BLaER1 (cell line): Measurements from ENCODE around the gene CEP41.

Experiments used
- H3K27ac ChIP-seq: shearing (Covaris generic); formaldehyde crosslinking; 2 replicates; pipeline ENCODE4 v1.8.1; 2022
- H3K27me3 ChIP-seq: shearing (Covaris generic); formaldehyde crosslinking; 2 replicates; pipeline ENCODE4 v1.8.1; 2022
- H3K36me3 ChIP-seq: shearing (Covaris generic); formaldehyde crosslinking; 2 replicates; pipeline ENCODE4 v1.8.1; 2022
- H3K4me1 ChIP-seq: shearing (Covaris generic); formaldehyde crosslinking; 2 replicates; pipeline ENCODE4 v1.8.1; 2022
- H3K4me2 ChIP-seq: shearing (Covaris generic); formaldehyde crosslinking; 2 replicates; pipeline ENCODE4 v1.8.1; 2022
- H3K4me3 ChIP-seq: shearing (Covaris generic); formaldehyde crosslinking; 2 replicates; pipeline ENCODE4 v1.8.1; 2022
- H3K9ac ChIP-seq: shearing (Covaris generic); formaldehyde crosslinking; 2 replicates; pipeline ENCODE4 v1.8.1; 2022
- H3K9me3 ChIP-seq: shearing (Covaris generic); formaldehyde crosslinking; 2 replicates; pipeline ENCODE4 v1.8.1; 2022
- H4K20me1 ChIP-seq: shearing (Covaris generic); formaldehyde crosslinking; 2 replicates; pipeline ENCODE4 v1.8.1; 2022
- Cebpa-rat ChIP-seq: shearing (Covaris generic); IDR thresholded peaks from 2 replicates; pipeline ENCODE4 v1.8.1; 2022

CEP41 gene

DNA sequence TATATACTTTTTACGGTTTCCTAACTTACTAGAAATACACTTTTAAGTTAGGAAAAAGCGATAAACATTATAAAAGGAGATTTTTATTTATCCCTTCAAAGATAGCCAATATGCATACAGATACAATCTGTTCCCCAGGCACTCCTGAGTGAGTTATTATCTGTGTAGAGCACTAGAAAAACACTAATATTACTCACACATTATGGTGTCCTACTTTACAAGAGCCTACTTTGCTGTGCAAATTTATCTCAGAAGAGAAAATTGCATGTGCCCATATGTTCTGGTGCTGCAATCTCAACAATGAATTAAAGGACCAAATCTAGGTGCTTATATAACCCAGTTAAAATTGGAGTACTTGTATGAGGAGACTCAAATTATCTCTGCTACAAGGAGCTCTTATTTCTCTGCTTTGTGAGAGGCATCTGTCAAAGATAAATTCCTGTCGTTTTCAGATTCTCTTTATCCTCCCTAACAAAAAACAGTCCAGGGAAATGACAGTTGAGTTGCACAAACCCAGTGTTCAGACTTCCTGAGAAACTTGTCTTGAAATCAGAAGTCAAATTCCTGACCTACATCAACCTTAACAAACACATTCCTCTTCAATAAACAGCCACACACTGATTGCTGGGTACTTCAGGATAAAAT, 31.6 kb downstream of the CEP41 start:
- H4K20me1 ChIP-seq = no peaks in the 10 kb centered on the region
- peaks cover 31% of the 10 kb centered on the region for H3K36me3 ChIP-seq
- no peaks in the 10 kb centered on the region for H3K4me1 ChIP-seq
- no peak overlapping the region for H3K27ac ChIP-seq
- no peaks in the 10 kb centered on the region for H3K27me3 ChIP-seq
- H3K9me3 ChIP-seq = no peaks in the 10 kb centered on the region
- no peak for TF ChIP-seq Cebpa-rat
- no peak overlapping the region for H3K4me2 ChIP-seq
- no peak overlapping the region for H3K4me3 ChIP-seq
- H3K9ac ChIP-seq = no peak overlapping the region

DNA sequence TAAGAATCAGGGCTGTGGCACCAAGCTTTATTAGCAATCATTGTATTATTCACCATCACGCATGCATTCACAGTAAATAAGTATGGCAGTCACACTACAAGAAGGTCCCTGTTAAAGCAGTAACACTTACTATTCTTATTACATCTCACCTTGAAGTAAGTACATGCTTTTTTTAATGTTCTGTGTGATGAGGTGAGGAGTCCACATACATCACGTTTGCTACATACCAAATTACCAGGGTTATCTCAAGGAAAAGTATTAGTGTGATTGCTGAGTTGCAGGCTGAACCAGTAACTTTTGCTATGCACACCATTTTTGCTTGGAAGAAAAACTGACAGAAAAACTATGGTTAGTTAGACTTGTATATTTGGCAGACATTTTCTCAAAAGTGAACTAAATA, 35.8 kb downstream of the CEP41 start:
- H3K4me1 ChIP-seq = no peaks in the 10 kb centered on the region
- H3K27ac ChIP-seq = no peak overlapping the region
- H4K20me1 ChIP-seq = no peaks in the 10 kb centered on the region
- peaks cover 48% of the 10 kb centered on the region for H3K36me3 ChIP-seq
- no peak for TF ChIP-seq Cebpa-rat
- no peaks in the 10 kb centered on the region for H3K27me3 ChIP-seq
- no peaks in the 10 kb centered on the region for H3K9me3 ChIP-seq
- no peak overlapping the region for H3K4me3 ChIP-seq
- H3K4me2 ChIP-seq = no peak overlapping the region
- no peak overlapping the region for H3K9ac ChIP-seq

DNA sequence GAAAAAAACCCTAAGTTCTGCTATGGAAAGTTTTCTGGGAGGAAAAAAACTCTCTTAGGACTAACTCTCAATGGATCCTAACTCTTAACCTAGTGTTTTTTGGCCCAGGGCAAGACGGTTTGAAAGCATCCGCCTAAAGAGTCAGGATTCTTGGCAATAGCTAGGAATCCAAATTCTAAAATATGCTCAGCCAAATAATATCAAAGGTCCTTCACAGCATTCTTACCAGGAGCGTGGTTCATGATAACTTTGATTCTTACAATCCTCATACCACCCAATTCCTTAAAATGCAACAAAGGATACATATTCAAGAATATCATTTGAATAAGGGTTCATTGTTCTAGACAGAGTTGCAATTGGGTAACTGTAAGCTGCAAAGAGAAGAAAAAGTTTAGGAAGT, 39.2 kb downstream of the CEP41 start:
- H3K9ac ChIP-seq = no peak overlapping the region
- H4K20me1 ChIP-seq = no peaks in the 10 kb centered on the region
- no peak overlapping the region for H3K27ac ChIP-seq
- no peaks in the 10 kb centered on the region for H3K9me3 ChIP-seq
- H3K4me2 ChIP-seq = no peak overlapping the region
- no peaks in the 10 kb centered on the region for H3K27me3 ChIP-seq
- H3K4me1 ChIP-seq = no peaks in the 10 kb centered on the region
- peaks cover 70% of the 10 kb centered on the region for H3K36me3 ChIP-seq
- no peak overlapping the region for H3K4me3 ChIP-seq
- TF ChIP-seq Cebpa-rat = no peak

DNA sequence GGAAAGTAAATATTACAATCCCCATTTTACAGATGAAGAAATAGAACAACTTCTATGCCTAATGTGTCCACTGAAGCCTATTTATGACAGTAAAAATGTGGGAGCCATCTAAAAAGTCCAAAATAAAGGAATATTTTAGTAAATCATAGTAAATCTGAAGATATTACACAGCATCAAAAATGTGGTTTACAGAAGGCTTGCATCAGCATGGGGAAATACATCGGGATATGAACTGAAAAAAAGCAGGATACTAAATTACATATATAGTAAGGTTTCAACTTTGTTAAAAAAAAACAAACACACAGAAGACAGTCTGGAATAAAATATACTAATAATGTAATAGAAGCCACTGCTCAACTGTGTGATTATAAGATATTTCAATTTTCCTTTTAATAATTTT, 39.7 kb downstream of the CEP41 start:
- Histone ChIP-seq H3K4me3 (no peak overlapping the region), H3K4me2 (no peak overlapping the region), H3K27me3 (no peaks in the 10 kb centered on the region), H4K20me1 (no peaks in the 10 kb centered on the region), H3K9me3 (no peaks in the 10 kb centered on the region), H3K4me1 (no peaks in the 10 kb centered on the region), H3K9ac (no peak overlapping the region), H3K36me3 (peaks cover 70% of the 10 kb centered on the region), H3K27ac (no peak overlapping the region)
- no peak for TF ChIP-seq Cebpa-rat

DNA sequence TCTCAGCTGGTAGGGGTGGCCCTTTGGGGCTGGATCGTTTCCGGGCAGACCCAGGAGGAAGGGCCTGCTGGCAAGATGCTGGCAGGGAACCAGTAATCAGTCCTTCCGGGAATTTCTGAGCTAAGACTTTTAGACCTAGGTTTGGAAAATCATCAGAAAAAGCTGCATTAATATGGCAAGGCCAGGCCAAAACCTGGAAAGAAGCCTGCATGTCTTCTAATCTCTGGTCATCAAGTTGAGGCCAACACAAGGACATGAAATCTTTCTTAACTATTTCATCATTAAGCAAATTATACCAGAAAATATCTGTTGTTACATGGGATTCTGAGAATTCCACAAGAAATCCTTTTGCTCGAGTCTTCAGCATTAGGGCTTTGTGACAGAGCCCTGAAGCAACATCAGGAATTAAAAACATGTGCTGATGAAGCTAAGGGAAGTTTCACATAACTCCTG, 40.7 kb downstream of the CEP41 start:
- H3K4me3 ChIP-seq = no peak overlapping the region
- no peaks in the 10 kb centered on the region for H4K20me1 ChIP-seq
- H3K27ac ChIP-seq = no peak overlapping the region
- H3K4me1 ChIP-seq = no peaks in the 10 kb centered on the region
- no peak overlapping the region for H3K4me2 ChIP-seq
- no peak for TF ChIP-seq Cebpa-rat
- H3K9me3 ChIP-seq = no peaks in the 10 kb centered on the region
- H3K36me3 ChIP-seq = peaks cover 70% of the 10 kb centered on the region
- no peak overlapping the region for H3K9ac ChIP-seq
- no peaks in the 10 kb centered on the region for H3K27me3 ChIP-seq

DNA sequence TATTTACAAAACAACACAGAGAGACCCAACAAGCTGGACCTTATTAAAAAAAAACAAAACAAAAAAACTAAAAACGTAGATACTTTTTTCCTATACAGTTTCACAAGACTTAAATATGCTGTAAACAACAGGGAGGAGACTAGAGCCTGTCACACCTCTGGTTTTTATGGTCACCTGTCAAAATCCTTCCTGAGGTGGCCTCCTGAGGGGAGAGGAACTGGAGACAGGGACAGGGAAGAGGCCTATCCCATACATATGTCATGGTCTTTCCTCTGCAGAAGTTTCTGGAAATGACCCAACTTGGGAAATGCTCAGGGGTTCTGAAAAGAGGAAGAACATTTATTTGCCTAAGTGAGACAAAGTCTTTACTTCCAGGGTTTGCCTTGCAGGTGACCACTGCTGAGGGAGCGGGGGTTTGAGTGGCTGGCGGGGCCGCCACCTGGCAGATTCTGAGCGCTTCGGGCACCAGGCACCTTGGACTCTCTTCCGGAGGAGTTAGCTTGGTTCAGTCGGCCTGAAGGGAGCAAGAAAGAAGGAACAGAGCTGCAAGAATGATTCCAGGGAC, 42.2 kb downstream of the CEP41 start:
- Histone ChIP-seq H3K4me3 (no peak overlapping the region), H3K27ac (no peak overlapping the region), H3K4me1 (peaks cover 12% of the 10 kb centered on the region), H3K9ac (no peak overlapping the region), H3K27me3 (no peaks in the 10 kb centered on the region), H4K20me1 (no peaks in the 10 kb centered on the region), H3K4me2 (no peak overlapping the region), H3K36me3 (peaks cover 59% of the 10 kb centered on the region), H3K9me3 (no peaks in the 10 kb centered on the region)
- no peak for TF ChIP-seq Cebpa-rat

DNA sequence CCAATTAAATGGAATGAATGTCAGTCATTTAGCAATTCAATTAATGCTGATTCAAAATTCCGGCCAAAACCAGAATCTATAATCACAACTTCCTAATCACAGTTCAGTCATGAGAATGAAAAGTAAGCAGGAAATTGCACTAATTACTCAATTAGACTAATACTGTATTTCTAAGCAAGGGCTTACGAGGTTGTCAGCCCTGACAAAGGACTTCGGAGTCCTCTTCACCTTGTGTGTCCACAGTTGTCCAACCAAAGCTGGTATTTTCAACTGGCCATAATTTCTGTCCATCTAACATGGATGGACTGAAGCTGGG, 43.1 kb downstream of the CEP41 start:
- Histone ChIP-seq H3K4me1 (peaks cover 16% of the 10 kb centered on the region), H3K27ac (no peak overlapping the region), H3K9me3 (no peaks in the 10 kb centered on the region), H3K4me3 (no peak overlapping the region), H3K27me3 (no peaks in the 10 kb centered on the region), H3K36me3 (peaks cover 50% of the 10 kb centered on the region), H4K20me1 (no peaks in the 10 kb centered on the region), H3K9ac (no peak overlapping the region), H3K4me2 (no peak overlapping the region)
- TF ChIP-seq Cebpa-rat = no peak

DNA sequence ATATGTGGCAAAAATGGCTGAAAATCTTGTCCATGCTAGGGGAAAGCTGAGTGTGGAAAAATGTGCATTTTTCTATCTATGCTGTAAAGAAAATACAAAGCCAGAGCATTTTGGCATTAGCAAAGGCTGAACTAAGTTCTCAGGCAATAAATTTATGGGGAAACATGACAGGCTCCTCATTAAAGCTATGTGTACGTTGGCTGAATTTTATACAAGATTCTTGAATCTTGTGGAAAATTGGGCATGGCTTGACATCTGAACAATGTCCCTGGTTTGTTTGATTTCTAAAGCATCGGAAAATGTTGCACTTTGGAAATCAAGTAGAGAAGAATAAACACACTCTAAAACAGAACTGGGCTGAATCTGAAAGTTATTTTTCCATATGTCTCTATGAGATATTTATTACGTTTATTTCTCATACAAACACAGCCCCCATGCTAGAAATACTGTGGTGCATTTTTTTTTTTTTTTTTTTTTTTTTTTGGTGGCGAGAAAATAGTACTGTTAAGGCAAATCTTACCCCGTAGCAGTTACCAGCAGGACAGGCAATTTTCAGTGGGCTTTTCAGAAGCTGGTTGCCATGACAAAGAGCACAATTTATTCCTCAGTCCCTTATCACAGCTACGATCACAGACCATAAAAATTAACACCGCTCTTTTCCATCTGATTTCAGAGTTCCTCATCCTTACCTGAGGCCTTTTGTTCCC, 43.6 kb downstream of the CEP41 start:
- H3K27me3 ChIP-seq = no peaks in the 10 kb centered on the region

DNA sequence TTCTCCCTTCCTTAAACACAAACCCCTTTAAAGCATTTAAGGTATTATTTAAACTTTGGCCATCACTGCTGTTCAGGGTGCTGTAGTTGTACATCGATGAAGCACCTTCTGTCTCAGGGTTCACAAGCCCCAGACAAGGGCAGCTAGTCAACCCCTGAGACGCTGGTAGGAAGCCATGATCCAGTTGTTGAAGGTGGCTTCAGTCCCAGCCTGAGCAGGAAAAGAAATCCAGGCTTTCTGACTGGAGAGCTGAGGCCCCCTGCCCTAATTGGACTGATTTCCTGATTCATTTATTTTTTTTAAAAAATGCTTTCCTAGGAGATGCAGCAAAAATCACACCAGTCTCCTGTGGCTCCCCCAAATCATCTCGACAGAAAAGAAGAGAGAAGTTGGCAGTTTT, 44.7 kb downstream of the CEP41 start:
- no peaks in the 10 kb centered on the region for H3K9me3 ChIP-seq
- H3K27me3 ChIP-seq = no peaks in the 10 kb centered on the region
- H3K4me2 ChIP-seq = no peak overlapping the region
- H3K36me3 ChIP-seq = peaks cover 36% of the 10 kb centered on the region
- H3K4me1 ChIP-seq = peaks cover 16% of the 10 kb centered on the region
- no peak overlapping the region for H3K4me3 ChIP-seq
- TF ChIP-seq Cebpa-rat = no peak
- no peak overlapping the region for H3K9ac ChIP-seq
- no peak overlapping the region for H3K27ac ChIP-seq
- H4K20me1 ChIP-seq = no peaks in the 10 kb centered on the region

More for the DNA sequence above, 43.6 kb downstream of the CEP41 start:
- Histone ChIP-seq H3K36me3 (peaks cover 45% of the 10 kb centered on the region), H4K20me1 (no peaks in the 10 kb centered on the region), H3K9me3 (no peaks in the 10 kb centered on the region), H3K4me2 (no peak overlapping the region), H3K27ac (no peak overlapping the region), H3K4me3 (no peak overlapping the region), H3K4me1 (peaks cover 16% of the 10 kb centered on the region), H3K9ac (no peak overlapping the region)
- no peak for TF ChIP-seq Cebpa-rat

DNA sequence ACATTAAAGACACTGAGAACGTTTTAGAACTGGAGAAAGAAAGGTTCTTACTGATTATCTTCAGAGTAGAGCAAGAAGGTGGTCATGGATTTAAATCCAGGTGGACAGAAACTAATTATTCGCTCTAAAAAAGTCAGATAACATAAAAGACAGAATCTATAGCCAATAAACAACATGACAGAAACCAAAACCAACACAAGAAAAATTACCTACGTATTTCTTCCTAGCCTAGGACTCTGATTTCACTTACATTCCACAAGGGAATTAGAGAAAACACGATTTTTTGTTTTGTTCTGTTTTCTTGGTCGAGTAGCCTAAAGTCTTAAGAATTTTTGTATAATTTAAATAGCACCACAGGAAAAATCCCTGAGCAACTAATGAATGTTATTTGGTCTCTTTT, 45.4 kb downstream of the CEP41 start:
- Histone ChIP-seq H3K9ac (no peak overlapping the region), H4K20me1 (no peaks in the 10 kb centered on the region), H3K9me3 (no peaks in the 10 kb centered on the region), H3K4me1 (peaks cover 16% of the 10 kb centered on the region), H3K27ac (no peak overlapping the region), H3K36me3 (peaks cover 31% of the 10 kb centered on the region), H3K27me3 (no peaks in the 10 kb centered on the region), H3K4me3 (no peak overlapping the region), H3K4me2 (no peak overlapping the region)
- no peak for TF ChIP-seq Cebpa-rat
